ENCODE measurements around the gene JAKMIP2.

GRCh38 chr5:147687118-147687517, 95.4 kb downstream of the JAKMIP2 start:
- TF ChIP-seq CTCF (IDR thresholded peaks at IDR 0.05 in 4 of 5, conservative IDR thresholded peaks at IDR 0.05 in 1 of 5) (no peak), POLR2A (IDR thresholded peaks at IDR 0.05) (no peak)

Measured in gastrocnemius medialis (tissue), 4 donors.